RPMI7951 (cell line): ENCODE results near the gene GNAI1. TPM values are rescaled to one million over a fixed set of nuclear protein-coding genes. Genes with fewer than 3 reads are reported as not detected.
"Not testable (repeated sequence)": the region's sequence is repeated elsewhere in the genome, so short reads cannot be mapped to it uniquely, and the experiment has no call there.

Experiments
- DNase-seq: peaks from one replicate; pipeline ENCODE4 v3.0.0-alpha.2; 2012; ENCODE audit warnings: low read depth
- total RNA-seq: library from RNA; depleted of rRNA; stranded (reverse); fragments of >200 nt; shearing (Covaris generic); gene quantifications from 2 replicates; pipeline ENCODE4 v1.2.3, GENCODE V29; 2014

Gene GNAI1
- total RNA-seq, 1 experiment from 2014 or later, result 5.0 TPM

DNA sequence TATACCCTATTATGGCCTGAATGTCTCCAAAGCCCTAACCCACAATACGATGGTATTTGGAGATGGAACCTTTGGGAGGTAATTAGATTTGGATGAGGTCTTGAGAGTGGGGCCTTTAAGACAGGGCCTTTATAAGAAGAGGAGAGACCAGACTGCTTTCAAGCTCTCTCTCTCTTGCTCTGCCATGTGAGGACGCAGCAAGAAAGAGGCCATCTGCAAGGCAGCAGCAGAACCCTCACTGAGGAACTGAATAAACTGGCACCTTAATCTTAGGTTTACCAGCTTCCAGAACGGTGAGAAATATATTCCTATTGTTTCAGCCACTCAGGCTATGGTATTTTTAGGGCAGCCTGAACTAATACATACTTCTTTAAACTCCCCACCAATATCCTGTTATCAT is 2.0 kb upstream of the GNAI1 start:
- no peak for DNase-seq

- DNase-seq, result no peak
These were observed 1.1 kb upstream of the GNAI1 start for GRCh38 chr7:80133361-80134114.

GRCh38 chr7:80134115-80134535 is 506 bp upstream of the GNAI1 start:
- no peak for DNase-seq

DNA sequence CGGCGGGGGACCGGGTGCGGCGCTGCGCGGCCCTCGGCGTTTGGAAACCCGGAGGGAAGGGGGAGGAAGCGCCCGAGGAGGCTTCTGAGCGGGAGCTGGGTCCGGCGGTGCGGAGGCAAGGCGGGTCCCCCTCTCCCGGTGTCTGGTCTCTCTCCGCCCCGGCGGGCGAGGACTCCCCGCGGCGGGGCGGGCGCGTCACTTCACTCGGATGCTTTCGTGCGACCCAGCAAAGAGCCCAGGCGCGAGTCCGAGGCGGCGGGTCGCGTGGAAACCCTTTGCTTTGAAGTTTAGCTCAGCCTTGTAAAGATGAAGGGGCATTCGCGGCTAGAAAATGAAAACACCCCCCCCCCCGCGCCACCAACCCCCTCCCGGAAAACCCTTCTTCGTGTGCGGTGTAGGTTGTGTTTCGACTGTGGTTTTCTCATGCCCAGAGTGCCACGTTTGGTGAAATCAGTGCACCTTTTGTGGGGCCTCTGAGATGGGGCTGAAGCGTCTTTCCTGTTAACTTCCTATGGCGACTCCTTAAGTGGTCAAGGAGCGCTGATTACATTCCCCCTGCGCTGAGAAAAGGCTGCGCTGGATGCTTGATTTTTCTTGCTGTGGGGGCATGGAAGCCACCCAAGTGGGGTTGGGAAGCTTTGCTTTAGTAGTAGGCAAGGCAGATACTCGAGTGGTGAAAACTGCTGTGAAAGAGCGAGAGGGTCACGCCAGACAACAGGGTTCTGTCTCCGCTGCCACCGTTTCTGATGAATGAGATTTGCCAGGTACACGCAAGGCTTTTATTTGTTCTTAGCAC is 876 bp downstream of the GNAI1 start:
- DNase-seq, result peak; percentile 10

DNA sequence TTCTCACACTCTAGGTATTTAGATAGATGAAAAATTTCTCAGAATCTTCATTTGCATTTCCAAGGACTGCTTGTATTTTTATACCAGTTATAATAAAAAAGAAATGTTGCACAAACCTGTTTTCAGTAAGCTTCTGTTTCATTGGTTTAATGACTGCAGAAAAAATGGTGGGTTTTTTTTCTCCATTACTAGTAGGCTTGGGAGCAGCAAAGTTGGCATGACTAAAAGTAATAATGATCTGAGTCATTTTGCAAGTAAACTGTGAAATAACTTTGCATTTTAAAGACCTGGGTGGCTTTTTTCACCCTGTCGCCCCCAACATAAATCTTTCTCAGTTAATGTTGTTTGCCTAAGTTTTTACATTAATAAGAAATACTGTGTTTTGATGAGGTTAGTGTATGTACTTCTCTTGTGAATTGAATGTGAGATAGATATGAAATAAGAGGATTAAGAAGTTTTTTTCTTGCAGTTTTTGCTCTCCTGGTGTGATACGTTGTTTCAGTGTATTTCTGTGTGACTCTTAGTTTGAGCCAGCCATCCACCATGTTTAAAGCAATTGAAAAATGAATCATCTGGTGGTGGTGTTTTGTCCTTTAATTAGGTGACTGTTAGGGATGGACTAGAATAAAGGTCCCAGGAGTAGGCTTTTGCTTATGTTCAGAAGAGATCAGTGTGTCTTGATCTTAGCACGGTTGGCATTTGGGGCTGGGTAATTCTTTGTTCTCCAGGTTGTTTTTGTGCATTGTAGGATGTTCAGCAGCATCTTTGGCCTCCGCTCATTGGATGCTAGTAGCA is 1.8 kb downstream of the GNAI1 start:
- no peak for DNase-seq

- no peak for DNase-seq
These were observed 2.8 kb downstream of the GNAI1 start for GRCh38 chr7:80137410-80137809.

- no peak for DNase-seq
These were observed 4.6 kb downstream of the GNAI1 start for GRCh38 chr7:80139236-80139635.

- no peak for DNase-seq
These were observed 5.8 kb downstream of the GNAI1 start for GRCh38 chr7:80140388-80140787.

DNA sequence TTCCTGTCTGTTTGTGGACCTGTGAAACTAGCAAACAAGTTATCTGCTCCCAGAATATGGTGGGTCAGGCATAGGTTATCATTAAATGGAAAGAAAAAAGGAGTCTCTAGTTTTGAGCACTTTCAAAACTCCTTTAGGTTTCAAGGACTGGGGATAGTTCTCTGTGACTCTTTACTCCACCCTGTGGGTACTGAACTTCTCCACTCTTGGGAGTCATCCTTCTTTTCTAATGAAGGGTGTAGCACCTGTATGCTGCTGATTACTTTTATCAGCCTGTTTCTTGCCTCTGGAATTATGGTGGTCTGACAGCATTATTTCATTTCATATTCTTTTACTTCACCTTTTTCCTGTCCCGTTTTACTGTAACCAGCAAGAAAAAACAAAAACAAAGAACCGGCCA is 6.7 kb downstream of the GNAI1 start:
- no peak for DNase-seq

DNA sequence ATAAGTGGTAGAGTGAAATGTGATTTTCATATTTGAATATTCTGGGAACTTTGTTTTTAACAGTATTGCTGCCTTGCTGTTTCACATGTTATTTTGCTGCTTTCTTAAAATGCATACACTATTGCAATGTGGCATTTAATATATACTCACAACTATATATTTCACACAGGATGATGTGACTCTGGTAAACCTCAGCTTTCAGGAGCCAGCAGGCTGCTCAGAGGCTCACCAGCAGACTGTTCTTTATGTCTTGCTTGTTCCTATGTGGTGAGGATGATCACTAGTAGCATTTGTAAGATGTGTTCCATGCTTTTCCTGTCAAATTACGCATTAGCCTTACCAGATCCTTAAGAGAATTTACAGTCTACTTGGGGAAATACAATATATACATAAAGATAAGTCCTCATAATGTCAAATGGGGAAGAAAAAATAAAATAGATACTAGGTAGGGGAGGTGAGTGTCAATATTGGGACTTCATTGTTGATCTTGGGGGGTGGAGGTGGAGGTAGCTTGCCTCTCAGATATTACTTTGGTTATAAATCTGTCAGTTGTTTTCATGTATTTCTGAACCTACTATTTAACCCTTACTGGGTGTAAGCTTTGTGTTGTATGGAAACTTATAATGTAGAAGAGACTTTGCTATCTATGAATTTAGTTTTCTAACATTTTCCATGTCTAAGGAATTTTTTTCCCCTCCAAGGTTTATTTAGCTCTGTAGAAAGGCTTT is 8.4 kb downstream of the GNAI1 start:
- no peak for DNase-seq

- peak; percentile 26 for DNase-seq
These were observed 11.3 kb downstream of the GNAI1 start for GRCh38 chr7:80145780-80146422.

GRCh38 chr7:80146545-80147182 is 12.0 kb downstream of the GNAI1 start:
- DNase-seq, result no peak

- DNase-seq, result peak; percentile 37
These were observed 13.1 kb downstream of the GNAI1 start for GRCh38 chr7:80147543-80148391.

GRCh38 chr7:80150611-80151273 is 16.1 kb downstream of the GNAI1 start:
- no peak for DNase-seq

DNA sequence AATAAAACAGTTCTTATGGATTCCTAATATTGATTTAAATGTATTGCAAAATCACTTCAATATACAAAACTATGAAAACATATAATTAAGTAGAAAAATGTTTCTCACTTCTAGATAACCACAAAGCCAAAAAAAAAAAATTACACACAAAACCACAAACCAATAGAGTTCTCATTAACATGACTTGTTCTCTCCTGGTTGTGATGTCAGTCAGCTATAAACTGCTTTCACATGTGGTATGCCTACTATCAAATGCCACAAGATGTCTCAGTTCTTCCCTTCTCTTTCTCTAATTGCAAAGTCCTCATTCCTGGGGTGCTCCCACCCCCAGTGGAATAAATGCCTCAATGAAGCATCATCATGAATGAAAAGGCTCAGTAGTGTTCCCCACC is 16.6 kb downstream of the GNAI1 start:
- peak; percentile 30 for DNase-seq

DNA sequence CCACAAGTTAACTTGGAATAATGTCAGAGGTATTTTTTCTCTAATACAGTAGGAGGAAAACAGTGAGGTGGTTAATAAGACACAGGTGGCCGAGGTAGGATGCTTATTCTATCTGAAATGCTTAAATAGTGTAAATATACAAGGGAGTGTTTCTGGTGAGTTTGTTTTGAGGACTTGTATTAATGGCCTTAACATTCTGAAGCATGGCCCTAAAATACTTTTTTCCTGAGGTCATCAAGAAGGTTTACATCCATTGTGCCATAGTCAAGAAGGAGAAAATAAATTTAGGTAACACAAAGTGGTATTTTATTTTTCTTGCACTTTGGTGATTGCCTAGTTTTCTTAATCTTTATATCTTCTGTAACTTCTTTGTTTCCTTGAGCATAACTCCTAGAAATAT is 18.8 kb downstream of the GNAI1 start:
- DNase-seq, result no peak

DNA sequence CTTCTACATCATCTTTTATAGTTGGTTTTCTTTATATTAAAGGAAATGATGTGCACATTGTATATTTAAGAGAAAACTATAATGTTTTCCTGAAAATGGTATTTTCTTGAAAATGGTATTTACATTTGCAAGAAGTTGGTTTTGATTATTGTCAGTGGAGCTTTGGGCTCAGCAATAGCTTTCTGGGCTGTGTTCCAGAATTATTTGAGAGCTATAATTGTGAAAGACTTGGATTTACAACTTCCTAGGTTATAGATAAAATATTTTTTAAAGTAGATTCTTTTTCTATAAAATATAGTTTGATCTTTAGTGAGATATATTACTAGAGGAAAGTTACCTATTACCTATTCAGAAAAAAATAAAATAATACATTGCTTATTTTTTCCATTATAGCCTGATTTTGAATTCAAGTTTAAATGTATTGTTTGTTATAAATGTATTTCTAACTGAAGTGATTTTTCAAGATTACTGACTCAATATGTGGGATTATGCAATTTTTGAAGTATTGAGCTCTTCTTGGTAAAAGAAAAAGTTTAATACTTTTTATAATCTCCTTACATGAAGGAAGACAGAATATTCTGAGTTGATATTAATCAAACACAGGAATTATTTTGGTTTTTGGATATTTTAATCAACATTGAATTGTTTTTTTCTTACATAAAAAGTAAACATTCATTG is 20.2 kb downstream of the GNAI1 start:
- no peak for DNase-seq

- no peak for DNase-seq
These were observed 20.7 kb downstream of the GNAI1 start for GRCh38 chr7:80155374-80155773.

DNA sequence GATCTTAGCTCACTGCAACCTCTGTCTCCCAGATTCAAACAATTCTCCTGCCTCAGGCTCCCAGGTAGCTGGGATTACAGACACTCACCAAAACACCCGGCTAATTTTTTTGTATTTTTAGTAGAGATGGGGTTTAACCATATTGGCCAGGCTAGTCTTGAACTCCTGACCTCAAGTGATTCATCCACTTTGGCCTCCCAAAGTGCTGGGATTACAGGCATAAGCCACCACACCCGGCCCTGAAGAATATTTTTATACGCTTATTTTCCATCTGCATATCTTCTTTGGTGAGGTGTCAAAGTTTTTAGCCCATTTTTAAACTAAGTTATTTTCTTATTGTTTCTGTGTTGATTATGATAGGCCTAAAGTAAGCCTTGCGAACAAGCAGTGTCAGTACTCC is 23.1 kb downstream of the GNAI1 start:
- not testable (repeated sequence) for DNase-seq
